Erythroblast (primary cell): ENCODE data around the gene STX3.

Source experiments
- GATA1 ChIP-seq: IDR thresholded peaks from 2 replicates; pipeline ENCODE4 v1.6.1; 2011; ENCODE audit warnings: low read depth, mild to moderate bottlenecking, control low read depth, low read length, moderate library complexity
- POLR2A ChIP-seq: IDR thresholded peaks from 2 replicates; pipeline ENCODE4 v1.6.1; 2011; ENCODE audit warnings: mild to moderate bottlenecking, low read length

GRCh38 chr11:59708537-59708936 lies 46.6 kb upstream of the STX3 start:
- TF ChIP-seq POLR2A (no peak), GATA1 (no peak)
